GM12801 (cell line): Measurements from ENCODE around the gene DEPDC7.

Experiments used
- TF ChIP-seq, protein P1 (sequence below): IDR thresholded peaks from one replicate; pipeline ENCODE4 v1.5.1; 2011; ENCODE audit warnings: control low read depth; ENCODE audit not compliant: insufficient read length; ENCODE audit errors: extremely low read depth

The DEPDC7 gene

DNA sequence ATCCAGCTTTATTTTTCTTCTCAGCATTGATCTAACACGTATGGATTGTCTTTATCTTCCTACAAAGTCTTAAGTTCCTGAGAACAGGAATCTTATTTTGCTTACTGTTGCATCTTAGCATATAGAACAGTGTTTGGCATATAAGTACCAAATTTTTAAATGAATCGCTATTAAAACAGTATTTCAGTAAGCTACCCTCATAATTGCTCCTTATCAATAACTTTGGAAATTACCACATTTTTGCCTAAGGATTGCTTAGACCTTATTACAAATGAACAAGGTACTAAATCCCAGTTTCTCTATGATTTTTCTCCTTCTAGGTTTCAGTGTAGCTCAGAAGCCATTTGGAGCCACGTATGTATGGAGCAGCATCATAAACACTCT is 9.7 kb downstream of the DEPDC7 start:
- TF ChIP-seq, protein P1, sequence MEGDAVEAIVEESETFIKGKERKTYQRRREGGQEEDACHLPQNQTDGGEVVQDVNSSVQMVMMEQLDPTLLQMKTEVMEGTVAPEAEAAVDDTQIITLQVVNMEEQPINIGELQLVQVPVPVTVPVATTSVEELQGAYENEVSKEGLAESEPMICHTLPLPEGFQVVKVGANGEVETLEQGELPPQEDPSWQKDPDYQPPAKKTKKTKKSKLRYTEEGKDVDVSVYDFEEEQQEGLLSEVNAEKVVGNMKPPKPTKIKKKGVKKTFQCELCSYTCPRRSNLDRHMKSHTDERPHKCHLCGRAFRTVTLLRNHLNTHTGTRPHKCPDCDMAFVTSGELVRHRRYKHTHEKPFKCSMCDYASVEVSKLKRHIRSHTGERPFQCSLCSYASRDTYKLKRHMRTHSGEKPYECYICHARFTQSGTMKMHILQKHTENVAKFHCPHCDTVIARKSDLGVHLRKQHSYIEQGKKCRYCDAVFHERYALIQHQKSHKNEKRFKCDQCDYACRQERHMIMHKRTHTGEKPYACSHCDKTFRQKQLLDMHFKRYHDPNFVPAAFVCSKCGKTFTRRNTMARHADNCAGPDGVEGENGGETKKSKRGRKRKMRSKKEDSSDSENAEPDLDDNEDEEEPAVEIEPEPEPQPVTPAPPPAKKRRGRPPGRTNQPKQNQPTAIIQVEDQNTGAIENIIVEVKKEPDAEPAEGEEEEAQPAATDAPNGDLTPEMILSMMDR: no peak

DNA sequence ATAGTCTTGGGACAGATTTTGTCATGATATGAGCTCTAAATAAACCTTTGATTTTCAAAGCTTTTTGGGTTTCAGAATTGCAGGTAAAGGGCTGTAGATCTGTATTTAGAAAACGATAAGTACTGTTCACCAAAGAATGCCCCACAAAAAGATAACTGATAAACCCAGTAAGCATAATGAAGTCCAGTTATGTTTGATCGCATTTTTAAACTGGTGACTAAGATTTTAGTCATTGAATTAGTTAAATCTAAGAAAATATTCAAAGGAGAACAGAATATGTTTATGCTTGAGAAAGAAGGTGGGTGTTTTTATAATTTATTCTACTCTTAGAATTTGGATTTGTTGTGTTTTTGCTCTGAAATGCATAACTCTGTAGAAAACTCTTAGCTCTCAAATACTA is 11.6 kb downstream of the DEPDC7 start:
- TF ChIP-seq, protein P1: no peak

DNA sequence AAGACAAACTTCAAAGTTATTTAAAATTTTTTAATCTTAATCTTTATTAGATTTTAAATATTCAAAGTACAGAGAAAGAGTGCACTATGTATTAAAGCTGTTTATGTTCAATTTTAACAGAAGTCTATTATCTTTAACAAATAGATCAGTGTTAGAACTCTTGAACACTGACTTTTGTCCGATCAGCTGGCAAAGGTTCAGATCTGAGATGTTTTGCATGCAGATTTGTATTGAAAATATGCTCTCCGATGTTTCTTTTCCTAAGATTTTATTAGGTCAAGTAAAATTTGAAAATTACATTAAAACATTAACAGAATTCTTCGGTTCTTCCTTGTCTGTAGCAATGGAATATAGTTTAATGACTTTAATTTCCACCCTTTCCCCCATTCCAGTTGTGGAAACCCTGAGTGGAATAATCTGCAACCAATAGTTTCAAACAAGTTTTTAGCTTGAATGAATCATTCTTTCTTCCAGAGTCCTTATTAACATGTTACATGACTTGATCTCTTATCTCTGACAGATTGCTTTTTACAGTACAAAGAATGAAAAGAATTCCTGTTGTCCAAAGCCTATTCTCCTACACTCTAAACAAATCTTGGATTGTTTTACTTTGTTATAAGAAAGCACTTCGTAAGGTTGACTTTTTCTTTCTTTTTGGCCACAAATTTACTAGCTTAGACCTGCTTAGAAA is 12.3 kb downstream of the DEPDC7 start:
- TF ChIP-seq, protein P1: no peak

DNA sequence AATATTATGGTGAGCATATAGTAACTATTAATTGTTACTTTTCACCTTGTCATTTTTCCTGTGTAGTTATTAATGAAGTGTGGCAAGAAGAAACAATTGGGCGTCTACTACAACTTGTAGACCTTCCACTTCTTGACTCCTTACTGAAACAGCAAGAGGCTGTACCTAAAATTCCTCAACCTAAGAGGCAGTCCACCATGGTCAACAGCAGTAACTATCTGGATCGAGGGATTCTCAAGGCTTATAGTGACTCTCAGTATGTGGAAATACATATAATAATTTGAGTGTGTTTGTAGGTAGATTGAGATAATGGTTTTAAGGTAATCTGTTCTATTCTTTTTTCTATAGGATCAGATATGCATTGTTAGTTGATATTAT is 12.8 kb downstream of the DEPDC7 start:
- TF ChIP-seq, protein P1: no peak

DNA sequence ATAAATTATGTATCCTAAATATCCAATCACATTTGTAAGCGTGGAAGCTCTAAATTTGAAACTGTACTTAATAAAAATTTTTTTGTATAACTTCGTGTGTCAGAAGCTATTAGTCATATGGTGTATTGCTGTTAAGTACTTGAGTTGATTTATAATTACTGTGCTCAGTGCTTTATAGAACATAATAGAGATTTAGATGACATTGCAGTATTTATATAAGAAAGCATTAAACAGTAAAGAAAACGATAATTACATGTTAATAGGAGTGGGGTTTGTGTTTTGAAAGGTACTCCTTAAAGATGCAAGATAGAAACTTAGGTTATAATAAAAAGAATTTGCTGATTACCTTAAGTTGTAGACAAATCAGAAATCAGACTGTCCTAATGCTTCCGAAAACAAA is 17.8 kb downstream of the DEPDC7 start:
- TF ChIP-seq, protein P1: no peak

DNA sequence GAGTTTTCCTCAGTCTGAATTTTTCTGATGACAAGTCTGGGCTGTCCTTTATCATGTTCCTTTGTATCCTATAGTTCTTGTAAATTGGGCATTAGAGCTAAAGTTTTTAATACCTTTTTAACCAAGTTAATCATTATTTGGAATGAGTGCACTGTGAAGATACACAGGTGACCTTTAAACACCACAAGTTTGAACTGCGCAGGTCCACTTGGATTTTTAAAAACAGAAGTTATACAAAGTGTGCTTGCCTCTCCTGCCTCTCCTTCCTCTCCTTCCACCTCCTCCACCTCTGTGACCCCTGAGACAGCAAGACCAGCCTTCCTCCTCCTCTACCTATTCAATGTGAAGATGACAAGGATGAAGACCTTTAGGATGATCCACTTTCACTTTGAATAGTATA is 19.3 kb downstream of the DEPDC7 start:
- TF ChIP-seq, protein P1: no peak

DNA sequence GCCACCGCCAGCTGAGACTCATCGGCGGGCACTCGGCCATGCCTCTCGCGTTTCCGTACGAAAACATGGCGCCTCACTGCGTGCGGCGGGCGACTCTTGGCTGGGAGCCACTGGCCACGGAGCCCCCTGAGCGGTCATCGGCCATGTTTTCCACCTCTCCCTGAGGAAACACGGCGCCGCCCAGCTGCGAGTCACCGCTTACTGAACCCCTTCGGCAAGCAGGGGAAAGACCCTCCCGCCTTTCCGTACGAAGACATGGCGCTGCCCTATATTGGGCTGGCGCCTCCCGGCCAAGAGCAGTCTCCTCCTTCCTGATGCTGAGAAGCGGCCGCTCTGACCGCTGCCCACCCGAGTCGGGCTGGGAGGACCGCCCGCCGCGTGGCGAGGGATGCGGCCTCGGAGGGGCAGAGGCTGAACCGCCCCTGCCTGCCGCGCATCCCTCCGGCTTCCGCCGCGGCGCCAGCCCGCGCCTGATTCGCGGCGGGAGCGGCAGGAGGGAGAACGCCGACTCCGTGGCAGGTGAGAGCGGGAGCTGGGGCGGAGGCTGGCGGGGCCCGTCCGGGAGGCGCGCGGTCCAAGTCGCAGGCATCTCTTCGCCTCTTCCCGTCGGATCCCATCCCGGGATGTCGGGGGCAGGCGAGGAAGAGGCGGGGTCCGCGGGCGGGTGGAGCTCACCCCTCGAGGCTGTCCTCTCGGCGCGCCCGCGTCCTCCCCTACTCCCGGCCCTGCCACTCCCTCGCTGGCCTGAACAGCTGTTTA is 23.8 kb downstream of the DEPDC7 start, which contains the start of gene TCP11L1:
Gene TCP11L1 (plus strand): TSS at position 299 of the 759 bp plus-strand sequence. CDS start 4,202 bp downstream, outside the sequence.
- TF ChIP-seq, protein P1: no peak
